ENCODE measurements around the gene ZNRF2.

ZNRF2 gene

GRCh38 chr7:30249986-30250774 is 34.2 kb upstream of the ZNRF2 start:
- Histone ChIP-seq H3K4me3 (ENCODE audit: low read length) (no peak overlapping the region), H3K4me1 (ENCODE audit: control insufficient read depth, insufficient read depth, low read length) (peaks cover 10% of the 10 kb centered on the region), H3K36me3 (ENCODE audit: insufficient read depth, low read length) (no peaks in the 10 kb centered on the region), H3K4me2 (ENCODE audit: low read length) (no peak overlapping the region), H3K27me3 (ENCODE audit: control insufficient read depth, insufficient read depth, low read length) (peaks cover 16% of the 10 kb centered on the region), H3K9me3 (replicated peaks; ENCODE audit: low read length) (no peaks in the 10 kb centered on the region), H3K9ac (ENCODE audit: low read depth, low read length) (no peak overlapping the region)

GRCh38 chr7:30251708-30252329 is 32.6 kb upstream of the ZNRF2 start:
- no peaks in the 10 kb centered on the region for H3K36me3 ChIP-seq (ENCODE audit: insufficient read depth, low read length)
- peaks cover 10% of the 10 kb centered on the region for H3K4me1 ChIP-seq (ENCODE audit: control insufficient read depth, insufficient read depth, low read length)
- no peak overlapping the region for H3K4me3 ChIP-seq (ENCODE audit: low read length)
- no peak overlapping the region for H3K4me2 ChIP-seq (ENCODE audit: low read length)
- H3K27me3 ChIP-seq (ENCODE audit: control insufficient read depth, insufficient read depth, low read length) = peaks cover 7% of the 10 kb centered on the region
- no peaks in the 10 kb centered on the region for H3K9me3 ChIP-seq (replicated peaks; ENCODE audit: low read length)
- no peak overlapping the region for H3K9ac ChIP-seq (ENCODE audit: low read depth, low read length)

GRCh38 chr7:30252885-30253795 is 31.3 kb upstream of the ZNRF2 start:
- Histone ChIP-seq H3K9ac (ENCODE audit: low read depth, low read length) (no peak overlapping the region), H3K4me2 (ENCODE audit: low read length) (no peak overlapping the region), H3K4me1 (ENCODE audit: control insufficient read depth, insufficient read depth, low read length) (peaks cover 10% of the 10 kb centered on the region), H3K36me3 (ENCODE audit: insufficient read depth, low read length) (no peaks in the 10 kb centered on the region), H3K4me3 (ENCODE audit: low read length) (no peak overlapping the region), H3K27me3 (ENCODE audit: control insufficient read depth, insufficient read depth, low read length) (peaks cover under 1% of the 10 kb centered on the region), H3K9me3 (replicated peaks; ENCODE audit: low read length) (no peaks in the 10 kb centered on the region)

- no peak overlapping the region for H3K4me3 ChIP-seq (ENCODE audit: low read length)
- peaks cover 10% of the 10 kb centered on the region for H3K4me1 ChIP-seq (ENCODE audit: control insufficient read depth, insufficient read depth, low read length)
- no peaks in the 10 kb centered on the region for H3K27me3 ChIP-seq (ENCODE audit: control insufficient read depth, insufficient read depth, low read length)
- no peaks in the 10 kb centered on the region for H3K9me3 ChIP-seq (replicated peaks; ENCODE audit: low read length)
- H3K4me2 ChIP-seq (ENCODE audit: low read length) = no peak overlapping the region
- no peaks in the 10 kb centered on the region for H3K36me3 ChIP-seq (ENCODE audit: insufficient read depth, low read length)
- no peak overlapping the region for H3K9ac ChIP-seq (ENCODE audit: low read depth, low read length)
Observed at GRCh38 chr7:30253796-30254165, 30.6 kb upstream of the ZNRF2 start.

- no peaks in the 10 kb centered on the region for H3K27me3 ChIP-seq (ENCODE audit: control insufficient read depth, insufficient read depth, low read length)
- H3K36me3 ChIP-seq (ENCODE audit: insufficient read depth, low read length) = no peaks in the 10 kb centered on the region
- H3K4me2 ChIP-seq (ENCODE audit: low read length) = no peak overlapping the region
- H3K4me3 ChIP-seq (ENCODE audit: low read length) = no peak overlapping the region
- no peaks in the 10 kb centered on the region for H3K9me3 ChIP-seq (replicated peaks; ENCODE audit: low read length)
- H3K9ac ChIP-seq (ENCODE audit: low read depth, low read length) = no peak overlapping the region
- H3K4me1 ChIP-seq (ENCODE audit: control insufficient read depth, insufficient read depth, low read length) = peaks cover 10% of the 10 kb centered on the region
Observed at GRCh38 chr7:30254248-30254647, 30.1 kb upstream of the ZNRF2 start.

- Histone ChIP-seq H3K9me3 (replicated peaks; ENCODE audit: low read length) (no peaks in the 10 kb centered on the region), H3K9ac (ENCODE audit: low read depth, low read length) (no peak overlapping the region), H3K4me1 (ENCODE audit: control insufficient read depth, insufficient read depth, low read length) (peaks cover 10% of the 10 kb centered on the region), H3K36me3 (ENCODE audit: insufficient read depth, low read length) (no peaks in the 10 kb centered on the region), H3K4me3 (ENCODE audit: low read length) (no peak overlapping the region), H3K4me2 (ENCODE audit: low read length) (no peak overlapping the region), H3K27me3 (ENCODE audit: control insufficient read depth, insufficient read depth, low read length) (no peaks in the 10 kb centered on the region)
Observed at GRCh38 chr7:30254717-30255063, 29.7 kb upstream of the ZNRF2 start.

GRCh38 chr7:30255064-30255769 is 29.2 kb upstream of the ZNRF2 start:
- Histone ChIP-seq H3K9me3 (replicated peaks; ENCODE audit: low read length) (no peaks in the 10 kb centered on the region), H3K4me3 (ENCODE audit: low read length) (no peak overlapping the region), H3K4me1 (ENCODE audit: control insufficient read depth, insufficient read depth, low read length) (peaks cover 10% of the 10 kb centered on the region), H3K36me3 (ENCODE audit: insufficient read depth, low read length) (no peaks in the 10 kb centered on the region), H3K9ac (ENCODE audit: low read depth, low read length) (no peak overlapping the region), H3K27me3 (ENCODE audit: control insufficient read depth, insufficient read depth, low read length) (no peaks in the 10 kb centered on the region), H3K4me2 (ENCODE audit: low read length) (no peak overlapping the region)

GRCh38 chr7:30256349-30256858 is 28.0 kb upstream of the ZNRF2 start:
- peaks cover 10% of the 10 kb centered on the region for H3K4me1 ChIP-seq (ENCODE audit: control insufficient read depth, insufficient read depth, low read length)
- H3K4me3 ChIP-seq (ENCODE audit: low read length) = no peak overlapping the region
- no peaks in the 10 kb centered on the region for H3K27me3 ChIP-seq (ENCODE audit: control insufficient read depth, insufficient read depth, low read length)
- no peaks in the 10 kb centered on the region for H3K36me3 ChIP-seq (ENCODE audit: insufficient read depth, low read length)
- H3K9ac ChIP-seq (ENCODE audit: low read depth, low read length) = no peak overlapping the region
- no peak overlapping the region for H3K4me2 ChIP-seq (ENCODE audit: low read length)
- H3K9me3 ChIP-seq (replicated peaks; ENCODE audit: low read length) = no peaks in the 10 kb centered on the region

- no peaks in the 10 kb centered on the region for H3K4me1 ChIP-seq (ENCODE audit: control insufficient read depth, insufficient read depth, low read length)
- no peak overlapping the region for H3K4me3 ChIP-seq (ENCODE audit: low read length)
- no peaks in the 10 kb centered on the region for H3K9me3 ChIP-seq (replicated peaks; ENCODE audit: low read length)
- H3K36me3 ChIP-seq (ENCODE audit: insufficient read depth, low read length) = no peaks in the 10 kb centered on the region
- H3K27me3 ChIP-seq (ENCODE audit: control insufficient read depth, insufficient read depth, low read length) = peaks cover 7% of the 10 kb centered on the region
- H3K4me2 ChIP-seq (ENCODE audit: low read length) = no peak overlapping the region
- H3K9ac ChIP-seq (ENCODE audit: low read depth, low read length) = no peak overlapping the region
Observed at GRCh38 chr7:30260246-30260768, 24.1 kb upstream of the ZNRF2 start.

GRCh38 chr7:30263090-30263710 is 21.2 kb upstream of the ZNRF2 start:
- no peaks in the 10 kb centered on the region for H3K9me3 ChIP-seq (replicated peaks; ENCODE audit: low read length)
- H3K4me3 ChIP-seq (ENCODE audit: low read length) = no peak overlapping the region
- H3K4me2 ChIP-seq (ENCODE audit: low read length) = no peak overlapping the region
- H3K36me3 ChIP-seq (ENCODE audit: insufficient read depth, low read length) = no peaks in the 10 kb centered on the region
- no peaks in the 10 kb centered on the region for H3K4me1 ChIP-seq (ENCODE audit: control insufficient read depth, insufficient read depth, low read length)
- H3K9ac ChIP-seq (ENCODE audit: low read depth, low read length) = no peak overlapping the region
- H3K27me3 ChIP-seq (ENCODE audit: control insufficient read depth, insufficient read depth, low read length) = peaks cover 20% of the 10 kb centered on the region
